Stomach (tissue), 4 donors: ENCODE measurements around the gene ARHGEF1.

Experiments
- POLR2AphosphoS5 ChIP-seq, 3 donors: sonication (generic); formaldehyde crosslinking; IDR thresholded peaks; one replicate each; pipeline ENCODE4 v1.6.1; 2016; ENCODE audit warnings: antibody characterized with exemption in 3 of 3
- TF ChIP-seq, protein P1 (sequence below), 7 experiments: fragments of 450-650 bp in 4 of 7; fragments of 200-600 bp in 3 of 7; sonication (generic) in 3 of 7; IDR thresholded peaks; one replicate each; pipeline ENCODE4 v1.5.1; 2016 to 2019; ENCODE audit warnings: antibody characterized with exemption in 7 of 7, control low read depth in 2 of 7, mild to moderate bottlenecking in 1 of 7

DNA sequence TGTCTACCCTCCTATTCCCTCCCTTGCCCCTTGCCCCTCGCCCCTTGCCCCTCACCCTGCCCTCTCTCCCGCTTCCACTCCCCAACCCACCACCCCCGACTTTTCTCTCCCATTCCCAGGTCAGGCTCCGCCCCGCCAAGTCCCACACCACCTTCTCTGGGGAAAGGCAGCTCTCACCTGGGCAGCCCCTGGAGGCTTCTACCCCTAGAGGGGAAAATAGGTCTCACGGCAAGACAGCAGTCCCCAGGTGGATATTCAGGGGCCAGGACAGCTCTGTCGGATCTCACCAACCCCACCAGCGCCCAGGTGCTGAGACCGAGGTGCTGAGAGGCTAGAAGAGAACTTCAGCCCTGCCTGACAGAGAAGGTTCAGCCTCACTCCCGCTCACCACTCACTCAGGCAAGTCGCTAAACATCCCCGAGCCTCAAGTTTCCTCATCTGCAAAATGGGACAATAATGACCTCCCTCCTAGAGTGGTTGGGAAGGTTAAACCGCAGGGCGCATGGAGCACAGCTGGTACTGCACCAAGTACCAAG is 46.6 kb downstream of the ARHGEF1 start:
- TF ChIP-seq, protein P1, sequence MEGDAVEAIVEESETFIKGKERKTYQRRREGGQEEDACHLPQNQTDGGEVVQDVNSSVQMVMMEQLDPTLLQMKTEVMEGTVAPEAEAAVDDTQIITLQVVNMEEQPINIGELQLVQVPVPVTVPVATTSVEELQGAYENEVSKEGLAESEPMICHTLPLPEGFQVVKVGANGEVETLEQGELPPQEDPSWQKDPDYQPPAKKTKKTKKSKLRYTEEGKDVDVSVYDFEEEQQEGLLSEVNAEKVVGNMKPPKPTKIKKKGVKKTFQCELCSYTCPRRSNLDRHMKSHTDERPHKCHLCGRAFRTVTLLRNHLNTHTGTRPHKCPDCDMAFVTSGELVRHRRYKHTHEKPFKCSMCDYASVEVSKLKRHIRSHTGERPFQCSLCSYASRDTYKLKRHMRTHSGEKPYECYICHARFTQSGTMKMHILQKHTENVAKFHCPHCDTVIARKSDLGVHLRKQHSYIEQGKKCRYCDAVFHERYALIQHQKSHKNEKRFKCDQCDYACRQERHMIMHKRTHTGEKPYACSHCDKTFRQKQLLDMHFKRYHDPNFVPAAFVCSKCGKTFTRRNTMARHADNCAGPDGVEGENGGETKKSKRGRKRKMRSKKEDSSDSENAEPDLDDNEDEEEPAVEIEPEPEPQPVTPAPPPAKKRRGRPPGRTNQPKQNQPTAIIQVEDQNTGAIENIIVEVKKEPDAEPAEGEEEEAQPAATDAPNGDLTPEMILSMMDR (IDR thresholded peaks at IDR 0.05): no peak
- no peak for TF ChIP-seq POLR2AphosphoS5 (IDR thresholded peaks at IDR 0.05)
